HG02678 (cell line): ENCODE measurements around the gene C15orf61.
A peak's percentile ranks its signal among the peaks of the same experiment; 100 is the strongest.

Source experiments
- ATAC-seq: cut with Tn5 transposase; IDR thresholded peaks from one replicate; pipeline ENCODE4 v1.9.1; 2021; ENCODE audit warnings: mild to moderate bottlenecking, moderate library complexity; ENCODE audit not compliant: unreplicated experiment

Gene C15orf61

GRCh38 chr15:67512933-67513714, 7.8 kb upstream of the C15orf61 start:
- no peak for ATAC-seq

GRCh38 chr15:67515090-67515489, 5.8 kb upstream of the C15orf61 start:
- ATAC-seq, result no peak

GRCh38 chr15:67515557-67515956, 5.4 kb upstream of the C15orf61 start:
- no peak for ATAC-seq

GRCh38 chr15:67520321-67521028, 456 bp upstream of the C15orf61 start:
- no peak for ATAC-seq

- ATAC-seq, result no peak
Observed at GRCh38 chr15:67521783-67522568, 1.0 kb downstream of the C15orf61 start.

- ATAC-seq, result no peak
Observed at GRCh38 chr15:67523330-67523729, 2.4 kb downstream of the C15orf61 start.

GRCh38 chr15:67524235-67524634, 3.3 kb downstream of the C15orf61 start:
- ATAC-seq, result no peak

GRCh38 chr15:67528513-67528912, 7.6 kb downstream of the C15orf61 start:
- no peak for ATAC-seq

- ATAC-seq, result no peak
Observed at GRCh38 chr15:67531379-67531914, 10.5 kb downstream of the C15orf61 start.

- no peak for ATAC-seq
Observed at GRCh38 chr15:67533873-67534272, 12.9 kb downstream of the C15orf61 start.

GRCh38 chr15:67534360-67534759, 13.4 kb downstream of the C15orf61 start:
- no peak for ATAC-seq

- ATAC-seq, result no peak
Observed at GRCh38 chr15:67537771-67538170, 16.8 kb downstream of the C15orf61 start.

GRCh38 chr15:67542420-67543347, 21.8 kb downstream of the C15orf61 start, which contains the start of gene MAP2K5:
Gene MAP2K5 (plus strand): TSS chr15:67542703. CDS start chr15:67543336, 633 bp downstream.
- peak; percentile 69 for ATAC-seq

- ATAC-seq, result no peak
Observed at GRCh38 chr15:67543348-67543718, 22.4 kb downstream of the C15orf61 start.

- ATAC-seq, result no peak
Observed at GRCh38 chr15:67544475-67544874, 23.5 kb downstream of the C15orf61 start.

- no peak for ATAC-seq
Observed at GRCh38 chr15:67545864-67546263, 24.9 kb downstream of the C15orf61 start.

- ATAC-seq, result no peak
Observed at GRCh38 chr15:67547064-67547463, 26.1 kb downstream of the C15orf61 start.

GRCh38 chr15:67547836-67548235, 26.9 kb downstream of the C15orf61 start:
- no peak for ATAC-seq

GRCh38 chr15:67548236-67548852, 27.4 kb downstream of the C15orf61 start:
- ATAC-seq, result no peak
